Sigmoid colon (tissue), 4 donors: ENCODE results near the gene CDH13.

Experiments used
- POLR2A ChIP-seq, 2 donors: fragments of 450-650 bp; IDR thresholded peaks; one replicate each; pipeline ENCODE4 v1.6.1; 2016; ENCODE audit warnings: antibody characterized with exemption in 2 of 2, mild to moderate bottlenecking in 2 of 2, moderate library complexity in 2 of 2
- POLR2AphosphoS5 ChIP-seq, 4 donors: sonication (generic); formaldehyde crosslinking; IDR thresholded peaks; one replicate each; pipeline ENCODE4 v1.6.1; 2017; ENCODE audit warnings: antibody characterized with exemption in 4 of 4
- TF ChIP-seq, protein P1 (sequence below), 4 experiments: fragments of 450-650 bp in 3 of 4; fragments of 200-600 bp in 1 of 4; IDR thresholded peaks; one replicate each; pipeline ENCODE4 v1.5.1; 2016 to 2019; ENCODE audit warnings: antibody characterized with exemption in 4 of 4, mild to moderate bottlenecking in 3 of 4, moderate library complexity in 2 of 4

DNA sequence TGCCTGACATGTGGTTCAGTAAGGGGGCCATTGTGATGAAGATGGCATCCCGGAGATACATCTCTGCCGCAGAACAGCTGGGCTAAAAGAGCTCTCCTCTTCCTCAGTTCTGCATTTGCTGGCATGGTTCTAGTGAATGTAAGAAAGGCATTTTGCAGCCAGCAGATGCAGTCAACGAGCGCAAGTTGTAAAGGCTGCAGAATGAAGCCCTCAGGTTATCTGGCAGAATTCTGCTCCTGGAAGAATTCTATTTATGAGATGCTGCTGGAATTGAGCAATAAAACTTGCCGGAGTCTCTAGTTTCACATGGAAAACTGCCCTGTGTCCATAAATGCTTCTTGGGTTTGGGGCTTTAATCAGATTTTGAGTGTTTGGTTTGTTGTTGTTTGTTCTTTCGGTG is 1004.2 kb downstream of the CDH13 start:
- TF ChIP-seq, protein P1, sequence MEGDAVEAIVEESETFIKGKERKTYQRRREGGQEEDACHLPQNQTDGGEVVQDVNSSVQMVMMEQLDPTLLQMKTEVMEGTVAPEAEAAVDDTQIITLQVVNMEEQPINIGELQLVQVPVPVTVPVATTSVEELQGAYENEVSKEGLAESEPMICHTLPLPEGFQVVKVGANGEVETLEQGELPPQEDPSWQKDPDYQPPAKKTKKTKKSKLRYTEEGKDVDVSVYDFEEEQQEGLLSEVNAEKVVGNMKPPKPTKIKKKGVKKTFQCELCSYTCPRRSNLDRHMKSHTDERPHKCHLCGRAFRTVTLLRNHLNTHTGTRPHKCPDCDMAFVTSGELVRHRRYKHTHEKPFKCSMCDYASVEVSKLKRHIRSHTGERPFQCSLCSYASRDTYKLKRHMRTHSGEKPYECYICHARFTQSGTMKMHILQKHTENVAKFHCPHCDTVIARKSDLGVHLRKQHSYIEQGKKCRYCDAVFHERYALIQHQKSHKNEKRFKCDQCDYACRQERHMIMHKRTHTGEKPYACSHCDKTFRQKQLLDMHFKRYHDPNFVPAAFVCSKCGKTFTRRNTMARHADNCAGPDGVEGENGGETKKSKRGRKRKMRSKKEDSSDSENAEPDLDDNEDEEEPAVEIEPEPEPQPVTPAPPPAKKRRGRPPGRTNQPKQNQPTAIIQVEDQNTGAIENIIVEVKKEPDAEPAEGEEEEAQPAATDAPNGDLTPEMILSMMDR (IDR thresholded peaks at IDR 0.05): no peak
- TF ChIP-seq POLR2A (IDR thresholded peaks at IDR 0.05) (no peak), POLR2AphosphoS5 (IDR thresholded peaks at IDR 0.05) (no peak)
